K562 (cell line): Measurements from ENCODE around the gene TMEM127. TPM values are rescaled to one million over a fixed set of nuclear protein-coding genes. Genes with fewer than 3 reads are reported as not detected.

Experiments
- FIP1L1 ChIP-seq: fragments of 200-400 bp; formaldehyde crosslinking; IDR thresholded peaks from 2 replicates; pipeline ENCODE4 v1.6.1; 2018; ENCODE audit warnings: mild to moderate bottlenecking, low read depth, low read length; ENCODE audit not compliant: poor library complexity, severe bottlenecking
- MAFG ChIP-seq: fragments of 450-650 bp; conservative IDR thresholded peaks from 2 replicates; pipeline ENCODE4 v1.6.1; 2016; ENCODE audit warnings: missing genetic modification characterization, missing compliant biosample characterization
- MYC ChIP-seq, 2 experiments: fragments of 250-450 bp in 1 of 2; sonication (Bioruptor Pico) in 1 of 2; IDR thresholded peaks; 2 replicates each; pipeline versions ENCODE4 v1.5.1 to v1.6.1; 2012 to 2021; ENCODE audit warnings: low read depth in 2 of 2, borderline replicate concordance in 1 of 2, improper control_type of control experiment in 1 of 2, low read length in 1 of 2, mild to moderate bottlenecking in 1 of 2, moderate library complexity in 1 of 2
- RCOR1 ChIP-seq, 2 experiments: IDR thresholded peaks; 2 replicates each; pipeline ENCODE4 v1.6.1; 2012; ENCODE audit warnings: low read depth in 2 of 2, low read length in 2 of 2, borderline replicate concordance in 1 of 2, improper control_type of control experiment in 1 of 2
- SMAD2 ChIP-seq: fragments of 150-350 bp; IDR thresholded peaks from 2 replicates; pipeline ENCODE4 v1.6.1; 2014; ENCODE audit warnings: low read depth, mild to moderate bottlenecking, low read length
- U2AF2 ChIP-seq: fragments of 200-400 bp; formaldehyde crosslinking; optimal IDR thresholded peaks from 2 replicates; pipeline ENCODE3; 2017; ENCODE audit warnings: low read depth, mild to moderate bottlenecking, low read length
- polyA plus RNA-seq, 8 experiments: library from polyadenylated mRNA; depleted of rRNA in 4 of 8; stranded (reverse) in 5 of 8; unstranded in 3 of 8; fragments of >200 nt; fragmentation: Nextera tagmentation in 2 of 8; fragmentation: Illumina TruSeq in 1 of 8; extraction: Ambion mirVana in 2 of 8; extraction: Trizol in 1 of 8; gene quantifications; 2 replicates each; pipeline versions ENCODE4 v1.2.1 to v1.2.3, GENCODE V29; 2011 to 2014; ENCODE audit warnings: inconsistent platforms in 1 of 8, missing spikeins in 1 of 8
- total RNA-seq, 7 experiments: library from RNA; depleted of rRNA in 6 of 7; stranded (reverse); fragments of >200 nt in 6 of 7; fragmentation: Illumina TruSeq in 2 of 7; extraction: Trizol in 2 of 7; gene quantifications; 2 replicates each; pipeline versions ENCODE4 v1.2.1 to v1.2.3, GENCODE V29; 2011 to 2021; ENCODE audit warnings: low replicate concordance in 1 of 7
- TF ChIP-seq, protein P1 (sequence below): sonication (generic); formaldehyde crosslinking; IDR thresholded peaks from 2 replicates; pipeline ENCODE4 v1.8.1; 2022; ENCODE audit warnings: missing genetic modification reagents

The TMEM127 gene
- total and polyA plus RNA-seq, 9 of the 15 experiments (the other 6 are each of a cell fraction or from before 2014, with no cell fraction given) = 1.7 to 20.0 (median 9.9) TPM

DNA sequence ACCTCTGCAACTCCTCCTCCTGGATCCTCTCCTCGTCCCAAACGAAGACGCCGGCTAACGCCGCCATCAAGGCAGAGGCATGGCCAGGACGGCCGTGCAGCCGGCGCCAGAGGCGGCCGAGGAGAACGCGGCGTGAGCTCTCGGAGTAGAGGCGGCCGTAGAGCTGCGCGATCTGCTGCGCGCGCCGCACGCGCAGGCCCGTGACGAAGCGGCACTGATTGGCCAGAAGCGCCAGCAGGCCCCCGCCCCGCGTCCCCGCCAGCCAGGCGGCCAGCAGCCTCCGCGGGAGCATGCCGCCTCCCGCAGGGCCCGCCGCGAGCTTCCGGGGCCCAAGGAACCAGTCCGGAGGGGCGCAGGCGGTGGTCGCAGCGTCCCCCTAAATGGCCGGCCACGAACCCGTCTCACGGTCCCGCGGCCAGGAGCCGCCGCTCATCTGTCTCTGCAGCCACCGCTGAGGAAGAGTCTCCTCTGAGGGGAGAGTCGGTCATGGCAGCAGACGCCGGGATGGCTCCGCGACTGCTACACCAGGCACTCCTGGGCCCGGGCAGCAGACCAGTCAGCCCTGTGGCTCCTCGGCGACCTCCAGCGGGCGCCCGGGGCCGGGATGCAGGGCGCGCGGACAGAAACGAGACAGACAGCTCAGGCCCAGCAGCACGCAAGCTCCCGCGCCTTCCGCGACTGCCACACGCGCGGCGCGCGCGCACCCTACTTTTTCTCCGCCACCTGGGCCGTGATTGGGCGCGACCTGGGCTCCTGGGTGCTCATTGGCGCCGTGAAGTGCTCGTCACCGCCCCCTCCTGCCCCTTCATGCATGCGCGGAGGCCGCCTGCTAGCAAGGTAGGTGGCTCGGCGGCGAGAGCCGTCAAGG lies 57.4 kb downstream of the TMEM127 start, which contains the start of gene STARD7 (continued):
- TF ChIP-seq MAFG (no peak), FIP1L1 (peak; percentile 89), MYC (IDR thresholded peaks at IDR 0.05; ENCODE audit: low read depth, low read length) (peak; percentile 93), MYC (CRISPR knock-in tag; IDR thresholded peaks at IDR 0.05; ENCODE audit: borderline replicate concordance, low read depth) (peak; percentile 98), U2AF2 (no peak), RCOR1 (IDR thresholded peaks at IDR 0.05; ENCODE audit: borderline replicate concordance in 1 of 2, low read depth in 2 of 2, low read length in 2 of 2) (0 out of 4 replicates have a peak, but pooled peaks of 1 of the 2 experiments have one; percentile 1), SMAD2 (no peak)
- TF ChIP-seq, protein P1, sequence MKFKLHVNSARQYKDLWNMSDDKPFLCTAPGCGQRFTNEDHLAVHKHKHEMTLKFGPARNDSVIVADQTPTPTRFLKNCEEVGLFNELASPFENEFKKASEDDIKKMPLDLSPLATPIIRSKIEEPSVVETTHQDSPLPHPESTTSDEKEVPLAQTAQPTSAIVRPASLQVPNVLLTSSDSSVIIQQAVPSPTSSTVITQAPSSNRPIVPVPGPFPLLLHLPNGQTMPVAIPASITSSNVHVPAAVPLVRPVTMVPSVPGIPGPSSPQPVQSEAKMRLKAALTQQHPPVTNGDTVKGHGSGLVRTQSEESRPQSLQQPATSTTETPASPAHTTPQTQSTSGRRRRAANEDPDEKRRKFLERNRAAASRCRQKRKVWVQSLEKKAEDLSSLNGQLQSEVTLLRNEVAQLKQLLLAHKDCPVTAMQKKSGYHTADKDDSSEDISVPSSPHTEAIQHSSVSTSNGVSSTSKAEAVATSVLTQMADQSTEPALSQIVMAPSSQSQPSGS (CRISPR knock-in tag) = 0 out of 2 replicates have a peak, but pooled peaks have one; percentile 22
